AG04449 (cell line): Measurements from ENCODE around the gene STK35.

Experiments used
- CTCF ChIA-PET: fragments of 350-600 bp; formaldehyde crosslinking; extraction: SDS; loops from one replicate; lab custom pipeline; 2021; ENCODE audit warnings: antibody characterized with exemption; lab: Yijun Ruan, JAX
- POLR2A ChIA-PET: fragments of 400-600, 350-600 bp; formaldehyde crosslinking; extraction: SDS; loops from one replicate; lab custom pipeline; 2020; ENCODE audit warnings: antibody characterized with exemption, inconsistent platforms; lab: Yijun Ruan, JAX
- DNase-seq: peaks from one replicate; pipeline ENCODE4 v3.0.0-alpha.2; 2010; ENCODE audit warnings: low read depth, low spot score
- H3K4me3 ChIP-seq: 2 replicates; pipeline ENCODE4 v1.5.1; 2011; ENCODE audit warnings: low read depth, mild to moderate bottlenecking, control low read depth, low read length
- CTCF ChIP-seq: IDR thresholded peaks from one replicate; pipeline ENCODE4 v1.5.1; 2011; ENCODE audit warnings: mild to moderate bottlenecking, moderate library complexity, low read length, control low read depth, inconsistent platforms; ENCODE audit not compliant: insufficient read depth; ENCODE audit errors: missing control alignments

Gene STK35

DNA sequence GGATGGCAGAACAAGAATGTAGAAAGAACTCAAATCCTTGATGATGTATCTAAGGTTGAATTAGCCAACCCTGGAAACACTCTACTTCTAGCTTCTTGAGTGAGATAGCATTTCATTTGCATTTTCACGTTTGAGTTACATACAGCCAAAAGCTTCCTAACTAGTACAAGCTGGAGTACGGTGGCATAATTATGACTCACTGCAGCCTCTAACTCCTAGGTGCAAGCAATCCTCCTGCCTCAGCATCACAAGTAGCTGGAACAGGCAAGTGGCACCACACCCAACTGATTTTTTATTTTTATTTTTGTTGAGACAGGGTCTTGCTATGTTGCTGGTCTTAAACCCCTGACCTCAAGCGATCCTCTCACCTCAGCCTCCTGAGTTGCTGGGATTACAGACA lies 36.5 kb upstream of the STK35 start:
- CTCF ChIA-PET, result no interaction called here
- H3K4me3 ChIP-seq, result no peak overlapping the region
- no peak for TF ChIP-seq CTCF
- POLR2A ChIA-PET, result no interaction called here
- DNase-seq, result no peak

DNA sequence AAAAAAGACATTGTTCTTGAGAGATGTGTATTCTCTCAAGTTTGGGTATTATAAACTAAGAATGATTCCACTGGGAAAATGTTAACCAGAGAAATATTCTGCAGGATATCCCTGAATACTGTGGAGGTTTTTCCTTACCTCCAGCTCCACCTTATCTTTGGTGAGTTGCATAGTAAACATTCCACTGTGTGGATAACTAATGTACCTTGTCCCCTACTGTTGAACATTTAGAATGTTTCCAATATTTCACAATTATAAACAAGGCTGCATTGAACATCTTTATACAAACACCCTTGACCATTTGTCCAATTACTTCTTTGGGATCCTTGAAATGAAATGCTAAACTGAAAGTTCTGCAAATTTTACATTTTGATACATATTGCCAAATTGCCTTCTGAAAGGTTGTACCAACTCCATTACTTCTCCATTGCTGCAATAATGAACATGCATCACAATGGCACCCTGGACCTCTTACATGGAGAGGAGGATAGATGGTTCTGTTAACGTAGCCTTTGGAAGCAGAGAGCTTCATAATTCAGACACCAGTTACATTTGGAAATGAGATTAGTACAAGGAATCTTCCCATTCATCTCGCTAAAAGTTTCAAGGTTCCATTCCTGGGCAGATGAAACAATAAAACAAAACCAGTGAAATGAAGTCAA lies 35.0 kb upstream of the STK35 start:
- DNase-seq, result no peak
- CTCF ChIA-PET, result interaction anchor here (1.7 kb wide), 1 partner anchor 60 kb away, joined by 4 read pairs; no protein-coding TSS in a partner anchor
- POLR2A ChIA-PET, result no interaction called here
- TF ChIP-seq CTCF, result no peak
- no peak overlapping the region for H3K4me3 ChIP-seq

GRCh38 chr20:2080532-2081224 lies 20.9 kb upstream of the STK35 start:
- H3K4me3 ChIP-seq, result no peak overlapping the region
- no peak for DNase-seq
- ChIA-PET CTCF (interaction anchor here (1.4 kb wide), 1 partner anchor 74 kb away, joined by 5 read pairs; no protein-coding TSS in a partner anchor), POLR2A (no interaction called here)
- TF ChIP-seq CTCF, result no peak

DNA sequence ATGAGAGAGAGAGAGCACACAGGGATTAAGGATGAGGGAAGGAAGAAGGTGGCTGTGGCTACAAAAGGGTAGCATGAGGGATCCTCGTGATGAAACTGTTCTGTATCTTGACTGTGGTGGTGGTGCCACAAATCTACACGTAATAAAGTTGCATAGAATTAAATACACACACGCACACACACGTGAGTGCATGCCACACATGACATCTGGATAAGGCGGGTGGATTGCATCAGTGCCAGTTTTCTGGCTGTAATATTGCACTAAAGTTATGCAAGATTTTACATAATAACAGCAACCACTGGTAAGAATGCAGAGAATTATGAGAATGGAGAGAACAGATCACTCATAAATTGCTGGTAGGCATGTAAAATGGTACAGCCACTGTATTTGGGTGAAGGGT lies 16.9 kb upstream of the STK35 start:
- no peak for DNase-seq
- TF ChIP-seq CTCF, result no peak
- ChIA-PET CTCF (no interaction called here), POLR2A (no interaction called here)
- no peak overlapping the region for H3K4me3 ChIP-seq

DNA sequence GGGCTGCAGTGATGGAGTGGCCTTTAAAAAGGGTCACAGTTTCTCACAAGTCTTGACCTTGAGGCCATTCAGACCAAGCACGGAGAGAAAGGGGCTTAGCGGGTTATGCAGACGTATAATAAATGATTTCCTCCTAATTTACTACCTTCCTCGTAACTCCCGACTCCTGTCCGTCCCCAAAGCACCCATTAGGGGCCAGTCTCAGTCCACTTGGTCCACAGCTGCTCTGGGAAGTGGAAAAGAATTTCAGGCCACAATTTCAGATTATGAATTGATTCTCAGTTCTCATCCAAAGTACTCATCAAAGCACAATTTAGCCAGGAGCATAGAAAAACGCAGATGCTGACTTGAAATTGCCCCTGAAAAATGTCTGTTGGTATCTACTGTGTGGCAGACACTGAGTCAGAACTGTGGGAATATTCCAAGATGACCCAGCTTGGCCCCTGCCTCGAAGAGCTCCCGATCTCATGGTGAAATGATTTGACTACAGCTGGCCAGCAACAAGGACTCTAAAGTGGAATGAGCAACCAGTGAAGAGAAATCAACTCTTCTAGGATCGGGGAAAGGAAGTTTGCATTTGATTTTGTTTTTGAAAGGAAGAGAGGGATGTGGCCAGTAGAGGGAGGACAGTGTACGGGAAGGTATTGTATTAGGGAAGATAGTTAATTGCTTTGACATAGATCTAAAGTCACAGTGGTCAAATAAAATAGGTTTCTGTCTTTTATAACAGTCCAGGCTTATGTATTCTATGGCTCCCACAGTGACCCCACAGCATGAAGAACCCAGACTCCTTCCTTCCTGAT lies 15.2 kb upstream of the STK35 start:
- no peak for DNase-seq
- POLR2A ChIA-PET, result interaction anchor here (0.7 kb wide), 1 partner anchor 189 kb away, joined by 3 read pairs; no protein-coding TSS in a partner anchor
- TF ChIP-seq CTCF, result no peak
- no peak overlapping the region for H3K4me3 ChIP-seq
- CTCF ChIA-PET, result interaction anchor here (0.6 to 1.3 kb wide), 3 partner anchors 10 to 88 kb away, joined by 3 read pairs; no protein-coding TSS in a partner anchor
